PC-9 (cell line): ENCODE data around the gene RTN4R. TPM values are rescaled to one million over a fixed set of nuclear protein-coding genes. Genes with fewer than 3 reads are reported as not detected.

ENCODE experiments used
- BruUV-seq: library from RNA; stranded (reverse); fragments of 400-500 nt; replicated peaks from 2 replicates; lab custom pipeline; 2021; lab: Mats Ljungman, UMichigan
- CTCF ChIA-PET: fragments of 300-600 bp; sonication (Branson Sonifier 250); formaldehyde crosslinking; loops from one replicate; lab custom pipeline; 2022; ENCODE audit warnings: antibody characterized with exemption; lab: Charles Lee
- POLR2A ChIA-PET: fragments of 300-600 bp; sonication (Branson Sonifier 250); formaldehyde crosslinking; loops from one replicate; lab custom pipeline; 2022; ENCODE audit warnings: antibody characterized with exemption; ENCODE audit not compliant: unreplicated experiment; lab: Charles Lee
- DNase-seq, 2 experiments: peaks; one replicate each; pipeline versions ENCODE4 v3.0.0 to v3.0.0-alpha.2; 2015 to 2022; ENCODE audit warnings: mixed read lengths in 1 of 2
- H2AFZ ChIP-seq: fragments of 200-600 bp; sonication (generic); 2 replicates; pipeline ENCODE4 v1.8.1; 2017; ENCODE audit warnings: antibody characterized with exemption
- H3F3A ChIP-seq: fragments of 200-600 bp; sonication (generic); 2 replicates; pipeline ENCODE4 v1.8.1; 2017; ENCODE audit warnings: antibody characterized with exemption, mild to moderate bottlenecking, low read depth; ENCODE audit not compliant: insufficient read depth
- H3K27ac ChIP-seq: fragments of 200-600 bp; sonication (generic); 2 replicates; pipeline ENCODE4 v1.6.1; 2016; ENCODE audit warnings: mixed run types
- H3K27me3 ChIP-seq: fragments of 200-600 bp; sonication (generic); 2 replicates; pipeline ENCODE4 v1.6.1; 2016; ENCODE audit warnings: low read depth, mixed run types; ENCODE audit not compliant: insufficient read depth
- H3K36me3 ChIP-seq: fragments of 200-600 bp; sonication (generic); 2 replicates; pipeline ENCODE4 v1.6.1; 2016; ENCODE audit warnings: low read depth, mixed run types
- H3K4me1 ChIP-seq: fragments of 200-600 bp; sonication (generic); replicated peaks from 2 replicates; pipeline ENCODE4 v1.6.1; 2016; ENCODE audit warnings: mixed run types; ENCODE audit not compliant: insufficient read depth
- H3K4me2 ChIP-seq: fragments of 200-600 bp; sonication (generic); 2 replicates; pipeline ENCODE4 v1.6.1; 2017; ENCODE audit warnings: mixed run types
- H3K4me3 ChIP-seq: fragments of 200-600 bp; sonication (generic); 2 replicates; pipeline ENCODE4 v1.6.1; 2016; ENCODE audit warnings: mixed run types
- H3K79me2 ChIP-seq: fragments of 200-600 bp; sonication (generic); 2 replicates; pipeline ENCODE4 v1.6.1; 2017; ENCODE audit warnings: low read depth, mixed run types
- H3K9me2 ChIP-seq: fragments of 200-600 bp; sonication (generic); 2 replicates; pipeline ENCODE4 v1.8.1; 2017; ENCODE audit warnings: mild to moderate bottlenecking; ENCODE audit not compliant: insufficient read depth
- H3K9me3 ChIP-seq: fragments of 200-600 bp; sonication (generic); 2 replicates; pipeline ENCODE4 v1.8.1; 2016; ENCODE audit warnings: low read depth; ENCODE audit not compliant: insufficient read depth
- H4K20me1 ChIP-seq: fragments of 200-600 bp; sonication (generic); 2 replicates; pipeline ENCODE4 v1.8.1; 2017; ENCODE audit not compliant: insufficient read depth
- EZH2 ChIP-seq: fragments of 200-600 bp; sonication (generic); IDR thresholded peaks from 2 replicates; pipeline ENCODE4 v1.8.0; 2017; ENCODE audit warnings: antibody characterized with exemption, low read depth
- intact Hi-C: fragments of 100-400 bp; cut with micrococcal nuclease; formaldehyde crosslinking; loops from one replicate; pipeline ENCODE4 v1.10.0; 2022; ENCODE audit not compliant: unreplicated experiment
- total RNA-seq: library from RNA; stranded (reverse); gene quantifications from 2 replicates; pipeline ENCODE4 v1.2.3, GENCODE V29; 2021
- TF ChIP-seq, protein P1 (sequence below): fragments of 200-600 bp; sonication (generic); conservative IDR thresholded peaks from 2 replicates; pipeline ENCODE4 v1.6.1; 2017; ENCODE audit warnings: mixed run types, antibody characterized with exemption, mild to moderate bottlenecking, moderate library complexity

RTN4R gene
- total RNA-seq, 1 experiment from 2014 or later: 5.0 TPM

GRCh38 chr22:20236052-20236717 is 31.9 kb downstream of the RTN4R start:
- Histone ChIP-seq H4K20me1 (no peaks in the 10 kb centered on the region), H3K36me3 (no peaks in the 10 kb centered on the region), H3K79me2 (no peaks in the 10 kb centered on the region), H3K4me3 (no peak overlapping the region), H3K9me3 (no peaks in the 10 kb centered on the region), H3K9me2 (no peaks in the 10 kb centered on the region), H2AFZ (no peak overlapping the region), H3K27ac (no peak overlapping the region), H3K27me3 (peaks cover 10% of the 10 kb centered on the region; the same call in 1 of the 2 replicates), H3F3A (no peaks in the 10 kb centered on the region), H3K4me1 (no peaks in the 10 kb centered on the region), H3K4me2 (no peak overlapping the region)
- no peak for DNase-seq
- no peak for TF ChIP-seq EZH2
- TF ChIP-seq, protein P1, sequence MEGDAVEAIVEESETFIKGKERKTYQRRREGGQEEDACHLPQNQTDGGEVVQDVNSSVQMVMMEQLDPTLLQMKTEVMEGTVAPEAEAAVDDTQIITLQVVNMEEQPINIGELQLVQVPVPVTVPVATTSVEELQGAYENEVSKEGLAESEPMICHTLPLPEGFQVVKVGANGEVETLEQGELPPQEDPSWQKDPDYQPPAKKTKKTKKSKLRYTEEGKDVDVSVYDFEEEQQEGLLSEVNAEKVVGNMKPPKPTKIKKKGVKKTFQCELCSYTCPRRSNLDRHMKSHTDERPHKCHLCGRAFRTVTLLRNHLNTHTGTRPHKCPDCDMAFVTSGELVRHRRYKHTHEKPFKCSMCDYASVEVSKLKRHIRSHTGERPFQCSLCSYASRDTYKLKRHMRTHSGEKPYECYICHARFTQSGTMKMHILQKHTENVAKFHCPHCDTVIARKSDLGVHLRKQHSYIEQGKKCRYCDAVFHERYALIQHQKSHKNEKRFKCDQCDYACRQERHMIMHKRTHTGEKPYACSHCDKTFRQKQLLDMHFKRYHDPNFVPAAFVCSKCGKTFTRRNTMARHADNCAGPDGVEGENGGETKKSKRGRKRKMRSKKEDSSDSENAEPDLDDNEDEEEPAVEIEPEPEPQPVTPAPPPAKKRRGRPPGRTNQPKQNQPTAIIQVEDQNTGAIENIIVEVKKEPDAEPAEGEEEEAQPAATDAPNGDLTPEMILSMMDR: no peak
- BruUV-seq: no TSS peak
- POLR2A ChIA-PET: no interaction called here
- intact Hi-C loops: no loop called here
- CTCF ChIA-PET: no interaction called here

- Histone ChIP-seq H3K4me2 (no peak overlapping the region), H3K27me3 (peaks cover 15% of the 10 kb centered on the region), H3K9me3 (no peaks in the 10 kb centered on the region), H2AFZ (no peak overlapping the region), H3K79me2 (no peaks in the 10 kb centered on the region), H3F3A (no peaks in the 10 kb centered on the region), H4K20me1 (no peaks in the 10 kb centered on the region), H3K9me2 (no peaks in the 10 kb centered on the region), H3K4me1 (no peaks in the 10 kb centered on the region), H3K36me3 (no peaks in the 10 kb centered on the region), H3K4me3 (no peak overlapping the region), H3K27ac (no peak overlapping the region)
- ChIA-PET POLR2A (no interaction called here), CTCF (no interaction called here)
- intact Hi-C loops: no loop called here
- DNase-seq: no peak
- BruUV-seq: no TSS peak
- TF ChIP-seq, protein P1: no peak
- no peak for TF ChIP-seq EZH2
These were observed 32.6 kb downstream of the RTN4R start for GRCh38 chr22:20235389-20235991.

DNA sequence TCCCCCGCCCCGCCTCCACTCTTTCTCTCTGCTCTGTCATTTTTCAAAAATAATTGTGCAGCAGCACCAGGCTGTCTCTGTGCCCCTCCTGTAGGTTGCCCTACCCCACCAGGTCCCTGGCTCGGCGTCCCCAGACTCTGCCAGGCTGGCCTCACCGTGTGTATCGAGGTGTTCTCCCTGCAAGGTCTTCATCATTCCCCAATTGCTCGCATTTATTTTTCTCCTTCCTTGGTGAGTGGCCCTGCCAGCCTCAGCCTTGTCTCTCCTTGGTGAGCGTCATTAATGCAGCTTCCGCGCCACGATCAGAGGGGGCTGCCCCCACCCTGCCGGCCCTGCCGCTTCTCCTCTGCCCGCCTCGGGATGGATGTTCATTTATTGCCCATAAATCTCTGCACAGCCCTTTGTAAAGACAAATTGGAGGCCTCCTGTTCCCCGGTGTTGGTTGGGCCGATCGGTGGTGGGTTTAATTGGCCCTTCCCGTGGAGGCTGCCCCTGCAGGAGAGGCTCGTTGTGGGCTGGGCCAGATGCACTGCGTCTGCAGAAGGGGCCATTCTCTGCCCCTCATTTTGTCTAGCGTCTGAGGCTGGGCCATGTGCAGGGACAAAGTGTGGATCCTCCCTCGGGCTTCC is 33.2 kb downstream of the RTN4R start:
- Histone ChIP-seq H3K27me3 (peaks cover 22% of the 10 kb centered on the region), H3K36me3 (no peaks in the 10 kb centered on the region), H3K9me2 (no peaks in the 10 kb centered on the region), H4K20me1 (no peaks in the 10 kb centered on the region), H3K4me1 (no peaks in the 10 kb centered on the region), H3F3A (no peaks in the 10 kb centered on the region), H3K27ac (no peak overlapping the region), H2AFZ (no peak overlapping the region), H3K4me3 (no peak overlapping the region), H3K4me2 (no peak overlapping the region), H3K79me2 (no peaks in the 10 kb centered on the region), H3K9me3 (no peaks in the 10 kb centered on the region)
- no peak for DNase-seq
- POLR2A ChIA-PET: no interaction called here
- CTCF ChIA-PET: no interaction called here
- no TSS peak for BruUV-seq
- intact Hi-C loops: no loop called here
- TF ChIP-seq, protein P1: no peak
- TF ChIP-seq EZH2: no peak
